NK-92 (cell line): ENCODE results near the gene ADAMTSL5.
A peak's percentile ranks its signal among the peaks of the same experiment; 100 is the strongest.
"Not testable (repeated sequence)": the region's sequence is repeated elsewhere in the genome, so short reads cannot be mapped to it uniquely, and the experiment has no call there.

Experiments used
- DNase-seq: peaks from one replicate; lab custom pipeline; 2025; ENCODE audit not compliant: unreplicated experiment; lab: John Stamatoyannopoulos, UW

Gene ADAMTSL5

DNA sequence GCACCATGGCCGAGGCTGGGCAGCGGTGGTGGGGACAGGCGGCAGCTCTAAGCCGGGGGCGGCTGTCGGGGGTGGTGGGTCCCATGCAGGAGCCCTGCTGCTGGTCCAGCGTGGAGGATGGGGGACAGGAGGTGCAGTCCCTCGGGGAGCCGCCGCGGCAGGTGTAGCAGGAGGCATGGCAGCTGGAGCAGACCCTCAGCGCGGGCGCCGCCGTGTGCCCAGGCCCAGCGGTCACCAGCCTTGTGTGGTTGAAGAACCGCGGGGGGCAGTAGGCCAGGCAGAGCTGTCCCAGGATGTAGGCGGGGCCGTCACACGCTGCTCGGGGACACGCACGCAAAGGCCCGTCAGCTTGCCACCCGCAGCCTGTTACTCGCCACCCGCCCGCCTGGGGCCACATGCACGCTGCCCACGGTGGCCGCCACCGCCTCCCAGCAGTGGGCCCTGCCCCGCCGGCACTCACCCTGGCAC, 30.9 kb downstream of the ADAMTSL5 start:
- DNase-seq: no peak

DNA sequence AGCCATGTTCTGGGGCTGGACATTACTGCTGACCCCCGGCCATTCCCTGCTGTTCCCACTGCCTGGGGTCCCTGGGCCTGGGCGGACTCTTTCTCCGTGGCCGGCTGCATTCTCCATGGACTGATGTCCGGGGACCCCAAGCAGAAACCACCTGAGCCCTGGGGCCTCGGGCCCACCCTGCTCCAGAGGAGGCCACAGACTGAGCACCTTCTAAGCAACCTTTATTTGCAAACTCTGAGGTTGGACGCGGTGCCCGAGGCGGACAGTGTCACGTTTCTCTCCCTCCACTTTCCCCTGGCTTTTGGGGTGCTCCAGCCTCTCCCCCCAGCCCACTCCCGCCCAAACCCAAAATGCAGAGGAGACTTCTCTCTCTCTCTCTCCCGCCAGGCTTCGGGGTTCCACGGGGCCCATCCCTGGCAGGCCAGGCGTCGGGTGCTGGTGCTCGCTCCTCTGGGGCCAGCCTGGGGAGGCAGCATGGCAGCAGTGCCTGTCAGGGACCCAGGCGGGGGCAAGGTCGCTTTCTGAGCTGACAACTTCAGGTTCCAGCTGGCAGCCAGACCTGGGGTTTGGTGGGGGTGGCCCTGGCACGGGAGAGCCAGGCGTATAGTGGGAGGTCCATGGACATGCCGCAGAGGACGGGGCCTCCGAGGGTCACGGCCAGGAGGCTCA, 31.5 kb downstream of the ADAMTSL5 start:
- no peak for DNase-seq

- DNase-seq: peak; percentile 38
These were observed 33.7 kb downstream of the ADAMTSL5 start, which contains the start of gene C19orf25 for GRCh38 chr19:1478934-1479707. Gene C19orf25, minus strand, starts transcription at chr19:1479215. Its CDS starts 312 bp downstream, at chr19:1478903.

GRCh38 chr19:1477056-1477455, 35.8 kb downstream of the ADAMTSL5 start:
- not testable (repeated sequence) for DNase-seq

- DNase-seq: no peak
These were observed 36.9 kb downstream of the ADAMTSL5 start for GRCh38 chr19:1475751-1476437.

DNA sequence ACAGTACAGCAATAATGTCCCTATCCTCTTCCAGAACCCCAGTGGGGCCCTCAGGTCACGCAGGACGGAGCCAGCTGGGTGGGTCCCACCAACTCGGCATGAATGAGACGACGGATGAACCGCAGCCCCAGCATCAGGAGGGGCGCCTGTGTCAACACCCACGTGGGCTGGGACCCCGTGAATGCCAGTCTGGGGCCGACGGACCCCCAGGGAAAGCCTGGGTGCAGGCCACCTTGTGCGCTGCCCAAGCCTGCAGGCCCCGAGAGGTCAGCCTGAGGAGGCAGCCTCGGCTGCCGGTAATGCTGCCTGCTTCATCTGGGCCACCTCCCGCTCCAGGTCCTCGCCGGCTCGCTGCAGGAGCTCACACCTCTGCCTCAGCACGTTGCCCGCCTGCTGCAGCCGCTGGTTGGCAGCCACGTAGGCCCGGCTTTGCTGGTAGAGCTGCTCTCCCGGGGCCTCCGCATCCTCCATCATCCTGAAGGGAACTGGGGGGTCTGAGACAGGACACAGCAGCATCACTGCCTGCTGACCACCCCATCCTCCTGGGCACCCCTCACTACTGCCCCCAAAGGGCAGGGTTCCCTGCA, 38.0 kb downstream of the ADAMTSL5 start:
- DNase-seq: no peak

DNA sequence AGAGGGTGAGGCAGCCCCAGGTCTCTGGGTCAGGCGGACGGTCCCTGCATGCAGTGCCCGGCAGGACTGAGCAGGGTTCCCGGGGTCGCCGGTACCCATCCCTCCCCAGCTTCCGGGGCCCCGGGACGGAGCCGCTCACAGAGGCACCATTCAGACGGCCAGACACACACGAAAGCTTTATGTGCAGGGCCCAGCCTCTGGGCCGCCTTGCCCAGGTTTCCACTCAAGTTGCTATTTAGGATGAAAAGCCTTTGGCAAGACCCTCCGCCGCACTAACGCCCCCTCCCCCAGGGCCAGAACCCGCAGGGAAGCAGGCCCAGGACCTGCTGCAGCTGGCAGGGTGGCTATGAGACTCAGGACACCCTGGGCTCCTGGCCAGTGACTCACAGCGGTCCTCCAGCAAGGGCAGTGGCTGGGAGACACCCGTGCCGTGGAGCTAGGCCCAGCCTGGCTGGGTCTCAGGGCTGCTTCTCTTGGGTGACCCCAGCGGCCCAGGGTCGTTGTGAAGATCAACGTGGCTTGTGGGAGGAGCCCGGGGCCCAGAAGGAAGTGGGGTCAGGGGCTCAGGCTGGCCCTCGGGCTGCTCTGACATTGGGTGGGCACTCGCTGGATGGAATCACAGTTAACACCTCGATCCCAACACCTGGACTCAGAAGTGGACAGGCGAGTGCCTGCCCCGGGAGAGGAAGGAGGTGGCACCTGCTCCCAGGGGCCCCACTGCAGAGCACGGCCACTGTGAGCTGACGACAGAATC, 38.6 kb downstream of the ADAMTSL5 start:
- DNase-seq: no peak

DNA sequence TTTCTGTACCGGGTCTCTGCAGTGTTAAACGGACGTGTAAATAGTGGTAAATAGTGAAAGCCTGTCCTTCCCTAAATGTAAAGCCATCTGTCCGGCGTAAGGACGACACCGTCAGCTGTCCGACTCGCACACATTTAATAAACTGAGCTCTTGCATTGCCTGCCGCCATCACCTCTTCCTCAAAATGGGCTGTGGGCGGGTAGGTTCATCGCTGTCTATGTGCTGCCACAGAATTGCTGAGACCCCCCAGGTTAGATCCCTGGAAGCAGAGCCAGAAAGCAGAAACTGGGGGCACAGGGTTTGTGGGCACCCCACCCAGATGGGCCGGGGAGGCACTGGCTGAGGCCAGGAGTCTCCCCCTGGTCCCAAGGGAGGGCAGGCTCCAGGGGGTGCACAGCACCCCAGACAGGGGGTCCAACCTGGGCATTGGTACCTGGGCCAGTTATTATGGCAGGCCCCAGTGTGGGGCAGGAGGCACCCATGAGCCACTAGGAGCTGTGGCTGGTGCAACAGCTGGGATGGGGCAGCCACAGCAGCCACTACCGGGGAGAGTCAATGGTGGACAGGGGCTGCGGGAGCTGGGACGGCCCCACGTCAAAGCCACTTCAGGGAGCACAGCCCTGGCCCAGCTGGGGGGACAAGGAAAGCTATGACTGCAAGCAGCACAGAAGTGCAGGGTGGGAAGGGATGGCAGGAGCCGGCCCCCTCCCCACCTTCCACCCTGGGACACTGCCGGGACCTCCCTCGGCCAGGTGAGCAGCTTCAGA, 39.6 kb downstream of the ADAMTSL5 start:
- no peak for DNase-seq

DNA sequence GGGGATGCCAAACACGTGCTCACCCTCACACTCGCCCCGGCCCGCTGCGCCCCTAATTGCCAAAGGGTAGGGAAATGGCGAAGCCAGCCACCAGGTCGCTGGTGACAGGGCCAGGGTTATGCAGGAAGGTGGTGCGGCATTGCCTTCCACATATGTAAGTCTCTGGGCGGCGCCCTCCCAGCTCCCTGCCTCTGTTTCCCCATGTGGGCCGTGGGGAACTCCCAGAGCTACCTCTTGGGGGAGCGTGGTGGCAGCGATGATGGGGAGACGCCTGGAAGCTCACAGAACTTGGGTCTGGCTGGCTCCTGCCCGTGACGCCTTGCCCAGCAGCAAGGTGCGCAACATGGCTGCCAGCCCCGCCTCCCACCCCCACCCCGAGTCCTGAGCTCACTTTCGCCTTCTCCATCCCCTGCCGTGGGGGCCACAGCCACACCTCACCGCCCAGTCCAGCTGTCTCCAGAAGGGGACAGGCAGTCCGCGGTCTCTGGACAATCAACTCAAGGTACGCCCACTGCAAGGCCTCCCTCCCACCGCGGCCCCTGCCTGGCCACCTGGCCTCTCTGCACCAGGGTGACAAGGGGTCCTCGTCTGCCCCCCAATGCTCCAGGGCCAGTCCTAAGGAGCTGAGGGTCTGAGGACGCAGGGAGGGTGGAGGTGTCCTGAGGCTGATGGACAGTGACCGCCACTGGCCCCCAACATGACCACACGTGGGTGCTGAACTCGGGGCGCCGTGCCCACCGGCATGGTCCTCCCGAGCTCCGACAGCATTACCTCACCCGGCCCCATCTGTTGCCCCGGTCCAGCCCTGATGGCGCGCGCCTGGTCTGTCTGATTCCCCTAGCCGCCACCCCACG, 40.4 kb downstream of the ADAMTSL5 start:
- no peak for DNase-seq

DNA sequence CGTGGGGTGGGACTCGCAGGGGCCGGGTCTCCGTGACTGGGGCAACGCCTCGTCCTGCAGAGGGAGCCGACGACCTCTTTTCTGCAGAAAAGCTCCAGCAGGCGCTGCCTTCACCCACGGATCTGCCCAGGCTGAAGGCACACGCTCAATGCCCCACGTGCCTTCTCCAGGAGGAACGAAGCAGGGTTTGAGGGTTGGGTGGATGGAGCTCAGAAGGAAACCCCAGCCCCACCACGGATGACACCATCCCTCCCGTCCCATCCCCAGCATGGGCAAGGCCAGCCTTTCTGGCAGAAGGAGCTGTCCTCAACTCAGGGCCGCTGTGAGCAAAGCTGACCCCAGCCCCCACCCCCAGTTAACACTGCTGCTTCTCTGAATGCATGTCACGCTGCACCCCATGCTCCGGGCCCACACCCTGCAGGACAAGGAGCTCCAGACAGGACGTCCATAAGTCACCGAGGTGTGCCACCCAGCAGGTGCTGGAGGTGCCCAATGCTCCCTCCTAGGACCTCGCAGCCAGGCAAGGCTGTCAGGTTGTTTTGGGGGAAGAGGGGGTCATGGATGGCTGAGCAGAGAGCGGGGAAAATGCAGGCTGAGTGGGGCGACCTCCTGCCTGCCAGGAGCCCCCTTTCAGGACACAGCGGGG, 41.2 kb downstream of the ADAMTSL5 start:
- DNase-seq: no peak

GRCh38 chr19:1471010-1471514, 41.8 kb downstream of the ADAMTSL5 start:
- DNase-seq: no peak

DNA sequence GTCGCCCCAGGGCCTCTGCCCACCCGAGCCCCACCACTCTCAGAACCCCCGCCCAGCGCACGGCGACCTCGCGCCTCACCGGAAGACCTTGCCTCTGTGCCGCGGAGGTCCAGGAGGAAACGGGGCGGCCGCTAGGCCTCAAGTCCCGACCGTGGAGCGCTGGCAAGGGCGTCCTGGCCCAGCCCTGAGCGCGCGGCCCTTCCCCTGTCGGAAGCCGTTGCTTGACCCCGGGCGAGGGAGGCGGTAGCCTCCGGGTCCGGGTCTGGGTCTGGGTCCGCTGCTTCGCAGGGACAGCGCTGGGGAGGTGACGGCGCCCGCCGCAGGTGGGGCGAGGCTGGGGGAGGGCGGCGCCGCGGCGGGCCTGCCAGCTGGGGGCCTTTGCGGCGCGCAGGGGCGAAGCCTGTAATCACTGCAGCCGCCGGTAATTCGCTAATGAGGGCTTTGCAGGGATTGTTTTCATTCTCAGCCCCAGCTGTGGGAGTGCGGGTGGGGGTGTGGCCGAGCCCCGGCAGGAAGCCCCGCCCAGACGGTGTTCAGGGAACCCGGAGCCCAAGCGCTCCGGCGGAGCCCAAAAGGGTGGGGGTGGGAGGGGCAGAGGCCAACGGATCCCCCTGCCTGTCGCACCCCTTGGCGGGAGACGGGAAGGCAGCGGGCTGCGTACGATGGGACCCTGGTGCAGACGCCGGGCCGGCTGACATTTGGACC, 42.4 kb downstream of the ADAMTSL5 start:
- DNase-seq: no peak

- DNase-seq: no peak
These were observed 42.8 kb downstream of the ADAMTSL5 start for GRCh38 chr19:1470055-1470304.

DNA sequence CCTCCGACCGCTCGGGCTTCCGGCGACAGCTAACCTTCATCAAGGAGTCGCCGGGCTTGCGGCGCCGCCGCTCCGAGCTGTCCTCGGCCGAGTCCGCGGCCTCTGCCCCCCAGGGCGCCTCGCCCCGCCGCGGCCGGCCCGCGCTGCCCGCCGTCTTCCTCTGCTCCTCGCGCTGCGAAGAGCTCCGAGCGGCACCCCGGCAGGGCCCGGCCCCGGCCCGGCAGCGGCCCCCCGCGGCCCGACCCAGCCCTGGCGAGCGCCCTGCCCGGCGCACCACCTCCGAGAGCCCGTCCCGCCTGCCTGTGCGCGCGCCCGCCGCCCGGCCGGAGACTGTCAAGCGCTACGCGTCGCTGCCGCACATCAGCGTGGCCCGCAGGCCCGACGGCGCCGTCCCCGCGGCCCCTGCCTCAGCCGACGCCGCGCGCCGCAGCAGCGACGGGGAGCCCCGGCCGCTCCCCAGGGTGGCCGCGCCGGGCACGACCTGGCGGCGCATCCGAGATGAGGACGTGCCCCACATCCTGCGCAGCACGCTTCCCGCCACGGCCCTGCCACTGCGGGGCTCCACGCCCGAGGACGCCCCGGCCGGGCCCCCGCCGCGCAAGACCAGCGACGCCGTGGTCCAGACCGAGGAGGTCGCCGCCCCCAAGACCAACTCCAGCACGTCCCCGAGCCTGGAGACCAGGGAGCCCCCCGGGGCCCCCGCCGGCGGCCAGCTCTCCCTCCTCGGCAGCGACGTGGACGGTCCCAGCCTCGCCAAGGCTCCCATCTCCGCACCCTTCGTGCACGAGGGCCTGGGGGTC, 43.4 kb downstream of the ADAMTSL5 start:
- no peak for DNase-seq

DNA sequence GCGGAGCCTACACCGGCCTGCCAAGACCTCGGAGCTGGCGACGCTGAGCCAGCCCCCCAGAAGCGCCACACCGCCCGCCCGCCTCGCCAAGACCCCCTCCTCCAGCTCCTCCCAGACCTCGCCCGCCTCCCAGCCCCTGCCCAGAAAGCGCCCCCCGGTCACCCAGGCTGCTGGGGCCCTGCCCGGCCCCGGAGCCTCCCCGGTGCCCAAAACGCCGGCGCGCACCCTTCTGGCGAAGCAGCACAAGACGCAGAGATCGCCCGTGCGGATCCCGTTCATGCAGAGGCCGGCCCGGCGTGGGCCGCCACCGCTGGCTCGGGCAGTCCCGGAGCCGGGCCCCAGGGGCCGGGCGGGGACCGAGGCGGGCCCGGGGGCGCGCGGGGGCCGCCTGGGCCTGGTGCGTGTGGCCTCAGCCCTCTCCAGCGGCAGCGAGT, 44.0 kb downstream of the ADAMTSL5 start:
- no peak for DNase-seq

GRCh38 chr19:1468274-1468820, 44.5 kb downstream of the ADAMTSL5 start:
- no peak for DNase-seq
